ENCODE measurements around the gene CCDC93. TPM values are rescaled to one million over a fixed set of nuclear protein-coding genes. Genes with fewer than 3 reads are reported as not detected.

CCDC93 gene
- total RNA-seq, 1 experiment from 2014 or later = 18.7 TPM

DNA sequence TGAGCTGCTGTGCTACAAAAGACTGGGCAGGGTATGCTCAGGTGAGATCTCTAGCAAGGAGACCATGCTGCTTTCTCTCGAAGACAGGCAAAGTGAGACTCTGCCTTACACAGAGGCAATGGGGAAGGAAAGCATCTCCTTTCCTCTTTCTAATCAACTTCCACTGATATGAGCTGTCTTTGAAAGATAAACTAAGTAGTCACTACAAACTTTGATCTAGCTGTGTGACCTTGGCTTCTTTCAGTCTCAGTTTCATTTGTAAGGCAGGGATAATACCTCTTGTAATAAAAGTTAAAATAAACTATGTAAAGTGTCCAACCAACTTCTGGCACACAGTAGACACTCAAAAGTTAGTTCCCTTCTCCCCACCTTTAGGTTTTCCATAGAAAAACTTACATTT lies 7.5 kb downstream of the CCDC93 start:
- Histone ChIP-seq H3K27ac (ENCODE audit: low read depth, low read length) (no peak overlapping the region), H3K79me2 (ENCODE audit: insufficient read depth, low read length) (peaks cover 31% of the 10 kb centered on the region), H3K9me2 (ENCODE audit: insufficient read depth) (no peaks in the 10 kb centered on the region), H4K20me1 (ENCODE audit: insufficient read depth) (no peaks in the 10 kb centered on the region), H3K4me3 (replicated peaks in 1 of 2; ENCODE audit: low read depth in 1 of 2, low read length in 2 of 2) (no peak overlapping the region), H3K4me2 (ENCODE audit: low read length) (no peak overlapping the region), H3K9me3 (ENCODE audit: control insufficient read depth in 1 of 2, insufficient read depth in 1 of 2, low read depth in 1 of 2, low read length in 2 of 2) (no peaks in the 10 kb centered on the region), H2AFZ (ENCODE audit: low read depth, low read length, poor library complexity, severe bottlenecking) (no peak overlapping the region), H3K27me3 (ENCODE audit: insufficient read depth, low read length) (no peaks in the 10 kb centered on the region), H3K36me3 (ENCODE audit: control insufficient read depth in 1 of 2, insufficient read depth in 2 of 2, low read length in 2 of 2) (peaks cover 20 to 25% of the 10 kb centered on the region in 2 experiments; a peak in 2 of 4 replicates), H3K9ac (ENCODE audit: low read length) (no peak overlapping the region), H3K4me1 (ENCODE audit: control insufficient read depth in 1 of 2, insufficient read depth in 2 of 2, low read length in 2 of 2) (no peaks in the 10 kb centered on the region)
- DNase-seq (ENCODE audit: low read depth, low spot score) (no peak), ATAC-seq (no peak)
- TF ChIP-seq CBX3 (IDR thresholded peaks at IDR 0.05; ENCODE audit: low read depth) (no peak), TCF7L2 (IDR thresholded peaks at IDR 0.05; ENCODE audit: borderline replicate concordance, extremely low read depth, insufficient read depth, insufficient read length) (no peak)
- ChIA-PET POLR2A (no interaction called here), RAD21 (ENCODE audit: low non-redundant PET in 1 of 2, low total read pairs in 2 of 2, uncharacterized antibody in 2 of 2, unreplicated experiment in 2 of 2) (no interaction called here), CTCF (no interaction called here)
- intact Hi-C loops (cut with micrococcal nuclease) = no loop called here
- no TSS peak for BruUV-seq (replicated peaks)

DNA sequence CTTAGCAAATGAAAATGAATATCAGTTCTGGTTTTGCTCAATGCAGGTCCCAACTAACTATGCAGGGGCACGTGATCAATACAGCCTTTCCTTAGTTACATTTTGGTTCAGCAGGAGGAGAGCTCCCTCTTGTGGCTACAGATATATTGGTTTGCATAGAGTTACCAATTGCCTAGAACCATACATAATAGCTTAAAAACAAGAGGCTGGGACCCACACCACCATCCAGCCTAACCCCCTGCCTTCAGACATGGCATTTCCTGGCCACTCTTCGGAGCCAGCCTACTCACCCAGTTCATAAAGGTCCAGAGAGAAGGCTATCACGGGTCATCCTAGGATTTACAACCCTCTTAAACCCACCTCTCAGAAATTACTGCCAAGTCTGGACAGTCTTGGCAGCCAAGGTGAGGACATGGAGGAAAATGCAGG lies 10.5 kb downstream of the CCDC93 start:
- no peaks in the 10 kb centered on the region for H3K9me3 ChIP-seq (ENCODE audit: control insufficient read depth in 1 of 2, insufficient read depth in 1 of 2, low read depth in 1 of 2, low read length in 2 of 2)
- H3K4me3 ChIP-seq (replicated peaks in 1 of 2; ENCODE audit: low read depth in 1 of 2, low read length in 2 of 2) = no peak overlapping the region
- no peak overlapping the region for H3K27ac ChIP-seq (ENCODE audit: low read depth, low read length)
- ChIA-PET RAD21 (ENCODE audit: low non-redundant PET in 1 of 2, low total read pairs in 2 of 2, uncharacterized antibody in 2 of 2, unreplicated experiment in 2 of 2) (interaction anchor here in 1 of 2 experiments (0.9 kb wide), 1 partner anchor 189 kb away, joined by 3 read pairs; the partner anchor contains the start of gene DDX18), POLR2A (interaction anchor here (1.0 kb wide), 1 partner anchor 187 kb away, joined by 3 read pairs; no protein-coding TSS in a partner anchor), CTCF (interaction anchor here (0.6 to 2.1 kb wide), 21 partner anchors 9 to 878 kb away, joined by 3 to 48 read pairs (median 5); partner anchors contain the start of genes CCDC93 and DDX18)
- intact Hi-C loops (cut with micrococcal nuclease) = loop anchor here (1.0 kb wide), 1 partner anchor 189 kb away; the partner anchor contains the start of gene DDX18
- H3K4me1 ChIP-seq (ENCODE audit: control insufficient read depth in 1 of 2, insufficient read depth in 2 of 2, low read length in 2 of 2) = no peaks in the 10 kb centered on the region
- ATAC-seq (peak; percentile 97), DNase-seq (ENCODE audit: low read depth, low spot score) (peak; percentile 65)
- BruUV-seq (replicated peaks) = no TSS peak
- peaks cover 32 to 35% of the 10 kb centered on the region in 2 experiments; a peak in 2 of 4 replicates for H3K36me3 ChIP-seq (ENCODE audit: control insufficient read depth in 1 of 2, insufficient read depth in 2 of 2, low read length in 2 of 2)
- H3K4me2 ChIP-seq (ENCODE audit: low read length) = no peak overlapping the region
- H3K79me2 ChIP-seq (ENCODE audit: insufficient read depth, low read length) = peaks cover 3% of the 10 kb centered on the region; the same call in 1 of the 2 replicates
- no peaks in the 10 kb centered on the region for H3K27me3 ChIP-seq (ENCODE audit: insufficient read depth, low read length)
- no peak overlapping the region for H3K9ac ChIP-seq (ENCODE audit: low read length)
- H3K9me2 ChIP-seq (ENCODE audit: insufficient read depth) = no peaks in the 10 kb centered on the region
- TF ChIP-seq EZH2phosphoT487 (IDR thresholded peaks at IDR 0.05; ENCODE audit: borderline replicate concordance) = no peak
- TF ChIP-seq, protein P1, sequence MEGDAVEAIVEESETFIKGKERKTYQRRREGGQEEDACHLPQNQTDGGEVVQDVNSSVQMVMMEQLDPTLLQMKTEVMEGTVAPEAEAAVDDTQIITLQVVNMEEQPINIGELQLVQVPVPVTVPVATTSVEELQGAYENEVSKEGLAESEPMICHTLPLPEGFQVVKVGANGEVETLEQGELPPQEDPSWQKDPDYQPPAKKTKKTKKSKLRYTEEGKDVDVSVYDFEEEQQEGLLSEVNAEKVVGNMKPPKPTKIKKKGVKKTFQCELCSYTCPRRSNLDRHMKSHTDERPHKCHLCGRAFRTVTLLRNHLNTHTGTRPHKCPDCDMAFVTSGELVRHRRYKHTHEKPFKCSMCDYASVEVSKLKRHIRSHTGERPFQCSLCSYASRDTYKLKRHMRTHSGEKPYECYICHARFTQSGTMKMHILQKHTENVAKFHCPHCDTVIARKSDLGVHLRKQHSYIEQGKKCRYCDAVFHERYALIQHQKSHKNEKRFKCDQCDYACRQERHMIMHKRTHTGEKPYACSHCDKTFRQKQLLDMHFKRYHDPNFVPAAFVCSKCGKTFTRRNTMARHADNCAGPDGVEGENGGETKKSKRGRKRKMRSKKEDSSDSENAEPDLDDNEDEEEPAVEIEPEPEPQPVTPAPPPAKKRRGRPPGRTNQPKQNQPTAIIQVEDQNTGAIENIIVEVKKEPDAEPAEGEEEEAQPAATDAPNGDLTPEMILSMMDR (IDR thresholded peaks at IDR 0.05 in 2 of 3, conservative IDR thresholded peaks at IDR 0.05 in 1 of 3; ENCODE audit: borderline replicate concordance in 1 of 3, insufficient read depth in 1 of 3, low read depth in 2 of 3, low read length in 2 of 3) = peak; percentile 65 to 91 (median 82)
- TF ChIP-seq YY1 (IDR thresholded peaks at IDR 0.05; ENCODE audit: extremely low read depth, insufficient replicate concordance, low read depth, low read length) = no peak
- peak; percentile 75 for TF ChIP-seq RAD21 (IDR thresholded peaks at IDR 0.05; ENCODE audit: low read depth)
- no peak for TF ChIP-seq ELF1 (IDR thresholded peaks at IDR 0.05; ENCODE audit: borderline replicate concordance, low read depth)
- H4K20me1 ChIP-seq (ENCODE audit: insufficient read depth) = no peaks in the 10 kb centered on the region
- no peak overlapping the region for H2AFZ ChIP-seq (ENCODE audit: low read depth, low read length, poor library complexity, severe bottlenecking)
